HepG2 (cell line): Measurements from ENCODE around the gene TMEM154. TPM values are rescaled to one million over a fixed set of nuclear protein-coding genes. Genes with fewer than 3 reads are reported as not detected.

Source experiments
- ATAC-seq: fragments of 200-7000 bp; cut with Tn5 transposase; 3 replicates; pipeline ENCODE4 v1.9.1; 2020; ENCODE audit warnings: mild to moderate bottlenecking, moderate library complexity
- BruUV-seq: library from RNA; stranded (reverse); fragments of 400-500 nt; replicated peaks from 2 replicates; lab custom pipeline; 2021; lab: Mats Ljungman, UMichigan
- CTCF ChIA-PET: fragments of 300-600 bp; formaldehyde crosslinking; extraction: SDS; loops from one replicate; lab custom pipeline; 2021; ENCODE audit warnings: low total read pairs, inconsistent platforms, low intra/inter-chr PET ratio; lab: Yijun Ruan, JAX
- POLR2A ChIA-PET: fragments of 350-600 bp; sonication (Branson Sonifier 250); formaldehyde crosslinking; loops from one replicate; lab custom pipeline; 2020; ENCODE audit warnings: antibody characterized with exemption, inconsistent platforms; lab: Yijun Ruan, JAX
- DNase-seq: peaks from one replicate; pipeline ENCODE4 v3.0.0-alpha.2; 2015; ENCODE audit warnings: low spot score
- FAIRE-seq: peaks from 3 replicates; lab custom pipeline; 2011; peaks lifted over from hg19 to GRCh38; lab: Jason Lieb, UNC
- H2AFZ ChIP-seq: one replicate; pipeline ENCODE4 v1.6.1; 2011; ENCODE audit warnings: low read length, inconsistent platforms
- H3K27ac ChIP-seq: fragments of 300-600 bp; 3 replicates; pipeline ENCODE4 v1.8.0; 2011; ENCODE audit warnings: mixed run types, mild to moderate bottlenecking, mixed read lengths, low read length, inconsistent platforms; ENCODE audit not compliant: insufficient read depth; ENCODE audit errors: extremely low read length
- H3K27me3 ChIP-seq, 2 experiments: fragments of 200-600 bp in 1 of 2; 2 replicates in 1 of 2; 3 replicates in 1 of 2; pipeline versions ENCODE4 v1.6.0 to v1.8.0; 2011; ENCODE audit warnings: low read length in 2 of 2, mild to moderate bottlenecking in 2 of 2, moderate library complexity in 2 of 2, inconsistent platforms in 1 of 2; ENCODE audit not compliant: insufficient read depth in 2 of 2, control insufficient read depth in 1 of 2
- H3K36me3 ChIP-seq, 2 experiments: fragments of 200-600 bp in 1 of 2; replicated peaks in 1 of 2; 2 replicates in 1 of 2; 3 replicates in 1 of 2; pipeline versions ENCODE4 v1.5.1 to v1.8.0; 2011; ENCODE audit warnings: low read length in 2 of 2, inconsistent platforms in 1 of 2; ENCODE audit not compliant: insufficient read depth in 2 of 2, control insufficient read depth in 1 of 2
- H3K4me1 ChIP-seq: 2 replicates; pipeline ENCODE4 v1.5.1; 2012; ENCODE audit warnings: low read length, inconsistent platforms; ENCODE audit not compliant: insufficient read depth
- H3K4me2 ChIP-seq: 2 replicates; pipeline ENCODE4 v1.6.0; 2011; ENCODE audit warnings: low read depth, low read length, inconsistent platforms
- H3K4me3 ChIP-seq, 3 experiments: fragments of 200-600 bp in 1 of 3; sonication (generic), shearing (Covaris generic) in 1 of 3; replicated peaks in 1 of 3; 2 replicates each; pipeline ENCODE4 v1.5.1; 2011 to 2016; ENCODE audit warnings: low read length in 3 of 3, inconsistent platforms in 2 of 3, low read depth in 2 of 3, mild to moderate bottlenecking in 2 of 3, control low read depth in 1 of 3, mixed read lengths in 1 of 3; ENCODE audit not compliant: insufficient read depth in 1 of 3
- H3K79me2 ChIP-seq: one replicate; pipeline ENCODE4 v1.6.1; 2011; ENCODE audit warnings: low read length, inconsistent platforms; ENCODE audit not compliant: insufficient read depth
- H3K9ac ChIP-seq: 2 replicates; pipeline ENCODE4 v1.6.0; 2011; ENCODE audit warnings: mild to moderate bottlenecking, low read depth, low read length, inconsistent platforms; ENCODE audit not compliant: insufficient read depth
- H3K9me3 ChIP-seq: 2 replicates; pipeline ENCODE4 v1.5.1; 2012; ENCODE audit warnings: mild to moderate bottlenecking, low read length
- H4K20me1 ChIP-seq: 2 replicates; pipeline ENCODE4 v1.6.0; 2011; ENCODE audit warnings: inconsistent platforms, mild to moderate bottlenecking, low read length, moderate library complexity; ENCODE audit not compliant: insufficient read depth
- ARID5B ChIP-seq: IDR thresholded peaks from 2 replicates; pipeline ENCODE4 v1.4.0; 2020; ENCODE audit warnings: mild to moderate bottlenecking, missing genetic modification reagents
- CCAR2 ChIP-seq: fragments of 200-400 bp; formaldehyde crosslinking; optimal IDR thresholded peaks from 2 replicates; pipeline ENCODE3; 2018; ENCODE audit warnings: low read depth, mild to moderate bottlenecking, low read length, moderate library complexity
- CEBPB ChIP-seq: IDR thresholded peaks from 2 replicates; pipeline ENCODE4 v1.6.1; 2011; ENCODE audit warnings: low read depth, low read length, improper control_type of control experiment, borderline replicate concordance
- CEBPG ChIP-seq: IDR thresholded peaks from 2 replicates; pipeline ENCODE4 v1.6.1; 2016
- GATAD2A ChIP-seq: IDR thresholded peaks from 2 replicates; pipeline ENCODE4 v1.6.1; 2016
- HNF4A ChIP-seq: sonication (generic); formaldehyde crosslinking; IDR thresholded peaks from 2 replicates; pipeline ENCODE4 v1.4.0; 2020; ENCODE audit warnings: missing genetic modification reagents
- KLF9 ChIP-seq: IDR thresholded peaks from 2 replicates; pipeline ENCODE4 v1.6.1; 2016; ENCODE audit warnings: low read depth
- MAFG ChIP-seq: sonication (generic); formaldehyde crosslinking; IDR thresholded peaks from 2 replicates; pipeline ENCODE4 v1.5.1; 2020; ENCODE audit warnings: mild to moderate bottlenecking, missing genetic modification reagents
- PAX8 ChIP-seq: sonication (generic); formaldehyde crosslinking; IDR thresholded peaks from 2 replicates; pipeline ENCODE4 v1.8.0; 2022; ENCODE audit warnings: mild to moderate bottlenecking, missing genetic modification reagents, borderline replicate concordance
- RBAK ChIP-seq: sonication (generic); formaldehyde crosslinking; IDR thresholded peaks from 2 replicates; pipeline ENCODE4 v1.5.1; 2020; ENCODE audit warnings: mild to moderate bottlenecking, missing genetic modification reagents
- RXRB ChIP-seq: IDR thresholded peaks from 2 replicates; pipeline ENCODE4 v1.6.1; 2016; ENCODE audit warnings: borderline replicate concordance, missing genetic modification reagents, missing compliant biosample characterization
- SALL1 ChIP-seq: sonication (generic); formaldehyde crosslinking; IDR thresholded peaks from 2 replicates; pipeline ENCODE4 v1.8.0; 2022; ENCODE audit warnings: mild to moderate bottlenecking, missing genetic modification reagents
- SIN3A ChIP-seq: IDR thresholded peaks from 2 replicates; pipeline ENCODE4 v1.6.1; 2011; ENCODE audit warnings: low read depth, mild to moderate bottlenecking, control low read depth, low read length, borderline replicate concordance
- ZNF124 ChIP-seq: sonication (generic); formaldehyde crosslinking; IDR thresholded peaks from 2 replicates; pipeline ENCODE4 v1.4.0; 2020; ENCODE audit warnings: missing genetic modification reagents
- ZNF224 ChIP-seq: sonication (generic); formaldehyde crosslinking; IDR thresholded peaks from 2 replicates; pipeline ENCODE4 v1.5.0; 2020; ENCODE audit warnings: mild to moderate bottlenecking, missing genetic modification reagents
- ZNF281 ChIP-seq: sonication (generic); formaldehyde crosslinking; IDR thresholded peaks from 2 replicates; pipeline ENCODE4 v1.4.0; 2020; ENCODE audit warnings: missing genetic modification reagents, borderline replicate concordance
- ZNF292 ChIP-seq: sonication (generic); formaldehyde crosslinking; IDR thresholded peaks from 2 replicates; pipeline ENCODE4 v1.8.1; 2022; ENCODE audit warnings: mild to moderate bottlenecking, low read depth, missing genetic modification reagents, borderline replicate concordance
- ZNF451 ChIP-seq: sonication (generic); formaldehyde crosslinking; IDR thresholded peaks from 2 replicates; pipeline ENCODE4 v1.5.0; 2020; ENCODE audit warnings: mild to moderate bottlenecking, missing genetic modification reagents
- ZNF564 ChIP-seq: sonication (generic); formaldehyde crosslinking; IDR thresholded peaks from 2 replicates; pipeline ENCODE4 v1.8.1; 2023; ENCODE audit warnings: mild to moderate bottlenecking, missing genetic modification reagents
- ZNF790 ChIP-seq: sonication (generic); formaldehyde crosslinking; IDR thresholded peaks from 2 replicates; pipeline ENCODE4 v1.8.0; 2022; ENCODE audit warnings: missing genetic modification reagents, mild to moderate bottlenecking, borderline replicate concordance
- WGBS: methylation state at CpG from one replicate; pipeline ENCODE4 v1.1.6; 2017; ENCODE audit warnings: low lambda C conversion rate; 5-methylcytosine and 5-hydroxymethylcytosine counted together
- in situ Hi-C: cut with HindIII; loops from 2 replicates; pipeline ENCODE4 v1.10.0; 2017; ENCODE audit warnings: low pct_unique_long_range_greater_than_20kb; ENCODE audit not compliant: extremely low pct_ligation_motif_present
- intact Hi-C: fragments of 100-400 bp; cut with micrococcal nuclease; formaldehyde crosslinking; loops from one replicate; pipeline ENCODE4 v1.10.0; 2022; ENCODE audit not compliant: unreplicated experiment
- polyA plus RNA-seq, 8 experiments: library from polyadenylated mRNA; depleted of rRNA in 3 of 8; stranded (reverse) in 7 of 8; unstranded in 1 of 8; fragments of >200 nt; fragmentation: Illumina TruSeq in 4 of 8; extraction: Trizol in 4 of 8; gene quantifications; 2 replicates each; pipeline versions ENCODE4 v1.2.1 to v1.2.3, GENCODE V29; 2011 to 2016; ENCODE audit warnings: low read depth in 4 of 8, missing spikeins in 1 of 8, mixed read lengths in 1 of 8; ENCODE audit not compliant: insufficient read depth in 1 of 8
- total RNA-seq, 5 experiments: library from RNA; depleted of rRNA; stranded (reverse); fragments of >200 nt; fragmentation: Illumina TruSeq; extraction: Trizol; gene quantifications; 2 replicates each; pipeline ENCODE4 v1.2.3, GENCODE V29; 2016; ENCODE audit warnings: low read depth in 1 of 5

Gene TMEM154
- total and polyA plus RNA-seq, 2 of the 13 experiments (the other 11 are each of a cell fraction or from before 2014, with no cell fraction given) = 0.03 TPM; not detected in 1

DNA sequence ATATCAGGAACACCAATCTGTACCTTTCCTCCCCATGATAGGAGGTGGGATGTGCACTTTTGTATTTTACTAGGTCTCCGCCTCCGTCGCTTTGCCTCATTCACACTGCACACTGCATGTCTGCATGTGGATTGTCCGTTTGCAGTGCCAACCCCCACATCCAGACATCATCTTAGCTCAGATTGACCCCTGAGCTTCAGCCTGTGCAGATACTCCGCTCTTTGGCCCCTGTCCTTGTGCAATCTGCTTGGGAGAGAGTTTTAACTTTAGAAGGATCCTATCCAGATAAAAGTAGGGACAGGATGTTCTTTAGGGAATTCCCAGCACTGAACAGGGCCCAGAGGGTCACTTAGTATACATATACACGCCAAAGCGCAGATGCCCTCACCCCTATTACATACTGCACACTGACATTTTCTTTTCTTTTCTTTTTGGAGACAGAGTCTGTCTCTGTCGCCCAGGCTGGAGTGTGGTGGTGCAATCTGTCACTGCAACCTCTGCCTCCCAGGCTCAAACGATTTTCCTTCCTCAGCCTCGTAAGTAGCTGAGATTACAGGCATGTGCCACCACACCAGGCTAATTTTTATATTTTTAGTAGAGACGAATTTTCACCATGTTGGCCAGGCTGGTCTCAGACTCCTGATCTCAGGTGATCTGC lies 100.6 kb downstream of the TMEM154 start:
- Histone ChIP-seq H3K36me3 (no peaks in the 10 kb centered on the region), H3K4me1 (peaks cover 33% of the 10 kb centered on the region), H3K4me3 (no peak overlapping the region), H3K27me3 (peaks cover 4 to 6% of the 10 kb centered on the region in 2 experiments; a peak in 2 of 5 replicates), H4K20me1 (no peaks in the 10 kb centered on the region), H3K9ac (no peak overlapping the region), H3K4me2 (peak overlapping the region; percentile 66), H3K9me3 (no peaks in the 10 kb centered on the region), H3K79me2 (no peaks in the 10 kb centered on the region), H2AFZ (no peak overlapping the region), H3K27ac (no peak overlapping the region)
- intact Hi-C loops = no loop called here
- ATAC-seq (peak; percentile 83), FAIRE-seq (peak; percentile 58), DNase-seq (no peak)
- in situ Hi-C loops = no loop called here
- BruUV-seq = no TSS peak
- CTCF ChIA-PET = no interaction called here
- POLR2A ChIA-PET = no interaction called here
- 2% methylated on average over 11 of the region's 11 CpGs for WGBS
- no peak for TF ChIP-seq SIN3A
- TF ChIP-seq ZNF224 (CRISPR knock-in tag) = no peak
- peak; percentile 62; the same call in 1 of the 2 replicates for TF ChIP-seq CEBPB
- TF ChIP-seq GATAD2A (CRISPR knock-in tag) = 0 out of 2 replicates have a peak, but pooled peaks have one; percentile 26
- peak; percentile 74; the same call in 1 of the 2 replicates for TF ChIP-seq ZNF281 (CRISPR knock-in tag)
- TF ChIP-seq ZNF451 (CRISPR knock-in tag) = no peak
- TF ChIP-seq HNF4A (CRISPR knock-in tag) = peak; percentile 82
- peak; percentile 35; the same call in 1 of the 2 replicates for TF ChIP-seq ARID5B (CRISPR knock-in tag)
- TF ChIP-seq ZNF124 (CRISPR knock-in tag) = no peak
- TF ChIP-seq ZNF790 (CRISPR knock-in tag) = no peak
- peak; percentile 51 for TF ChIP-seq CEBPG (CRISPR knock-in tag)
- no peak for TF ChIP-seq MAFG (CRISPR knock-in tag)
- TF ChIP-seq ZNF292 (CRISPR knock-in tag) = peak; percentile 28; the same call in 1 of the 2 replicates
- no peak for TF ChIP-seq RBAK (CRISPR knock-in tag)
- TF ChIP-seq SALL1 (CRISPR knock-in tag) = 0 out of 2 replicates have a peak, but pooled peaks have one; percentile 26
- TF ChIP-seq RXRB (CRISPR knock-in tag) = no peak
- TF ChIP-seq ZNF564 (CRISPR knock-in tag) = no peak
- no peak for TF ChIP-seq CCAR2
- no peak for TF ChIP-seq KLF9 (CRISPR knock-in tag)
- no peak for TF ChIP-seq PAX8
